Suppressor macrophage treated with lipopolysaccharide for 4 hours (primary cell): ENCODE results near the gene ZNF474.

Experiments used
- DNase-seq: peaks from one replicate; pipeline ENCODE4 v3.0.0-alpha.2; 2020

The ZNF474 gene

DNA sequence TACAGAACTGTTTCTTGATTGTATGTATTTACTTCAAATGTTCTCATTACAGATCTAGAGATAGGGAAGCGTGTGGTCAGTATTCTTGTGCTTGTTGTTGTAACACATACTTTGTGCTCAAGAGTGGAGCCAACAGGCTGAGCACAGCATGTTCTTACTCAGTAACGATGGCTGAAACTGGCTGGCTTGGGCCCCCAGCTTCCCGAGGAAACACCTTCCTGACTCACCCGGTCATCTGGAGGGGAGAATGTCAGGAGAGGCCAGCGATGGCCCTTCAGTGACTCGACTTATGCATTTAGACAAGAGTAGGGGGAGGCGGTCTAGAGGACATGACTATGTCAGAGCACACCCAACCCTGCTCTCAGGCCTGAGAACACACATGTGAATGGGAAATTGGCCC lies 25.6 kb downstream of the ZNF474 start:
- no peak for DNase-seq

DNA sequence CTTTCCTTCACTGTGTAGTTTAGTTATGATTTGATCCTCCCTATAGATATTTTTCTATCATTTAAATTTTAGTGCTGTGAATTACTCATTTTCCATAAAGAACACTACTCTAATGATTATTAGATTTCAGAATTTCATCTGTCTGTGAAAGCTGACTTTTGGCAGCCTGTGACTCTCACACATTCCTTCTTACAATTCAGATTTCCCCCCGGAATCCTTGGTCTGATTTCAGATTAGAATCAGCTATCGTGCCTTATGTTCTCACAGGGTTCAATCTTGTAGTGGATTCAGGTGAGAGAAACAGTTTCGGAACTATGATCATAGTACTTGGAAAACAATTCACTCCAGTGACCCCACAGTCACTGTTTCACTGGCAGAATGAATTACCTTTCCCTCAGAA lies 26.2 kb downstream of the ZNF474 start:
- no peak for DNase-seq

DNA sequence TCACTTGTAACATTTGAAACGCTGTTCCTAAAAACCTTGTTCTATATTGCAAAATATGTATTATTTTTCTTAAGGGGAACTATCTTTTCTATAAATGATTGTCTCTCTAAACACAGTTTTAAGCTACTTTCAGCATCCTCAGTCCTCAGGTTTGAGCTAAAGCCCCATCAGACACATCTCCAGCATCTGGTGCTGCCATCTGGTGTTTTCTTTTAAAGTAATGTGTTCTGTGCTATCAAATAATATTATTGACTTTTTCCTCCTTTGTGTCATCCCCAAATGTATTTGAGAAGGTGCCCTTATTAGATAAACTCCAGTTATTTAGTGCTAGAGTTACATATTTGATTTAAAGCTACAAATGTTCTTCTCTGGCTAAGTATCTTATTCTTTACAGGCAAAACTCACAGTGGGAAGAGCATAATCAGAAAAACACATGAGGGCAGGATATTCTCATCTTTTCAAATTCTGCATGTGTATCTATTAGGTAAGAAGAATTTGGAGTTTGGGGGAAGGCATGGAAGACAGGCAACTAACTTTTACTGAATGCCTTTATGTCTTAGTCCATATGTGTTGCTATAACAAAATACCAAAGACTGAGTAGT lies 27.5 kb downstream of the ZNF474 start:
- no peak for DNase-seq

DNA sequence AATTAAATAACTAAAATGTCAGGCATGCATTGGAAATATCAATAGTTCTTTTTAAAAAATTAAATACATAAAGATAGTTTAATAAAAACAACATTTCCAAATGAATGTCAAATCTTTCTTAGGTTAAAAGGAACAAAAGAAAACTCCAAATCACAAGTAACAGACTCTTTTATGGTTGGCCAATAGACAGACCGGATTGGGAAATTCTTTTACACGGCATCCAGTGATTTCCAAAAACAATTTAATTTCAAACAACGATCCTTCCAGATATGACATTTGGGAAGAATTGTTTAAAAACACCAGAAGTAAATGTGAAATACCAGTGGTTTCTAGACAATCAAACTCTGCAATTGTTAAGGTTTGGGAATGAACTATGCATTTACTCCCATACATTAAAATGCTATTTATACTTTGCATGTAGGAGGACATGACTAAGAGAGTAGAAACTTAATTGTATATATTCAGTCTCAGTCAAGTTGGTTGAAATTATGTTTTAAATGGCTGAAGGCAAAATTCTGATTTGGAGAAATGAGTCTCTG lies 32.8 kb downstream of the ZNF474 start:
- DNase-seq: no peak

DNA sequence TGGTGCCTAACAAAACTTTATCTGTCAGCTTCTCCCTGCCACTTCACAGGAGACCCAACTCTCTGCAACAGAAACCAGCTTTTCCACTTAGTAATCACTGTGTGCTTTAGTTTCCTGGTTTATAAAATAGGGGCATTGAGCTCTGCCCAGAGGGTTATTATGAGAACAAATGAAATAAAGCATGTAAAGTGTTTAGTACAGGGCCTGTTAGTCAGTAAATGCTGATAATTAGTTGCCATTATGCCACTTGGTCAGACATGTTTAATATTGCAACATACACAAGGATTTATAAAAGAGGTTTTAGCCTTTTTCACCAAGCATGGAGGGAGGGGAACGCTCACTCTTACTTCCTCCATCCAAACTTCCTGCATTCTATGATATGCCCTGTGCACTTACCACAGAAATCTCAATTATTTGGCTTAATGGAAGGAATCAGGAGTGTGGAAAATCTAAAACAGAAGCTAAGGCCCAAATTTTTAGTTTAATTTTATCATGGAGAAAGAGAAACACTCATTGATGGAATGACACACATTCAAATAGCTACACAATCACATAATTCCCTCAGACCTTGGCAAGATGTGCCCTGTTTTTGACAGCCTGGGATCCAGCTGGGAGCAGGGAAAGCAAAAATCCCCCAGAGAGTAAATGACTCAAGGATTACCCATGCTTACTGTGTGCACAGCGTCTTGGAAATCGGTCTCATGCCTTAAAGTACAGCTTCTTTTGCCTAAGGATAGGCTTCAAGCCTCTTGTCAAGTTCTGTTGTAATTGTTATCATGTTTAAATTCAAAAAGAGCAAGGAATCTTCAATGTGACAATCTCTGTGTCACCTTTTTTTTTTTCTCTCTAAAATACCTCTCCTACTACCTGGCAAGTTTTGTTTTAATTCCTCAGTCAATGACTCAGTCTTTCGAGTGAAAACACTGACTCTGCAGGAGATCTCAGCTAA lies 34.0 kb downstream of the ZNF474 start:
- no peak for DNase-seq

DNA sequence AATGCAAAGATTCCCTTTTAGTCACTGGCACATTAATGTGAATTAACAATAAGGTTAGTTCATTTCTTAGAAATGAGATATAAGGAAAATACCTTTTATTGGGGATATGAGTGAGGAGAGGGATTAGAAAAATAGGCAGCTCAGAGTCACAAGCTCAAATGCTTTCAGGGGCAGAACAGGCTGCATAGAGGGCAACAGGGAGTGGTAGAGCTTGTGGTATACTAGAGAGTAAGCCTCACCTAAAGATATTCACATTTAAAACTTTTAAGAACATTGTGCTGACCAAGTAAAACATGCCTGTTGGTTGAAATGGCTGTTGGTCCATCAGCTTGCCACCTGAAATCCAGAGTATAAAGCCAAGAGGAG lies 34.7 kb downstream of the ZNF474 start:
- no peak for DNase-seq

DNA sequence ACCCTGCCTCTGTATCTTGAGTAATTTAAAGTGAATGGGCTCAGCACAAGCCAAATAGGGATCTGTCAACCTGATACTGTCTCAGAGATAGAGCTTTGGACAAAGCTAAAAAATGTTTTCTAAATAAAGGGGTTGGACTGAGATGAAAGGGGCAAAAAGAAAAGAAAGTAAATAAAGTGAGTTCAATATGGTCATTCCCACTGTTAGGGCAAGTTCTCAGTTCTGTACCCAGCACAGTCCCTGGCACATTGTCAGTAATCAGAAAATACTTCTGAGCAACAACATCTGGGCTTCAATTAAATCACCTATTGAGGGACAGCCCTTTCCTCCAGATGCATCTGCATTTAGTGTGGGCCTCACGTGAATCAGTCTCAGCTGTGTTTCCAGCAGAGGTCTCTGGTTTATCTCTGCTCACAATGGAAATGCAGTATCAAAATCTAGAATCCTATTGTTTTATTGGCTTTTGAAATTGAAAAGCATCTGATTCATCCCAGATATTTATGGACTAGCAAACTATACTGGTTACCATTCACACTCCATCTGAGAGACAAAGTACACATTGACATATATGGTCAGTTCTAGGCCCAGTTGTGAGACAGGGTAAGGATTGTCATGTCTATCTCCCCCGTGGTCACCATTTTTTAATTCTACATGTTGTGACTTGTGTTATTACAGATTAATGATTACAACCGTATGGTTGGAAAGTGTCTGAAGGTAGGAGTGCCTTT lies 35.6 kb downstream of the ZNF474 start:
- DNase-seq: no peak

DNA sequence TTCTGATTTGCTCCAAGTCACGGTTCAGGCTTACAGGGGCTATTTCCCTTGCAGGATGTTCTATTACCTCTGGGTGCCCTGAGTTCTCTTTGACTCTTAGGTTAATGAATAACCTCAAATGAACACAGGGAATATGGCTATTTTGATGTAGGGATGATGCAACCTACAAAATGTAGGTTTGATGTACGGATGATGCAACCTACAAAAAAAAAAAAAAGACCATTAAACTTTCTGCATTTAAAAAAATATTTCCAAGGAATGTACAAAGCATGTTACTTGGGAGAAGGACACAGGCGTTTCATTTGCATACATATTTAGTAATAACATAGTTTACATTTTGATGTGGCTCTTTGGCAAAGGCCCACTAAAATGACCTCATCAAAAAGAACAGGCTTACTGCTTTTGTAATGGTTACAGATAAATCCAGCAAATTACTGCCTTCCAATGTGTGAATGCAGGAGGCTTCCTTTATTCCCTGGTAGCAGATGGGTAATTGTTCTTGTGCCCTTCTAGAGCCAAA lies 36.3 kb downstream of the ZNF474 start:
- no peak for DNase-seq

DNA sequence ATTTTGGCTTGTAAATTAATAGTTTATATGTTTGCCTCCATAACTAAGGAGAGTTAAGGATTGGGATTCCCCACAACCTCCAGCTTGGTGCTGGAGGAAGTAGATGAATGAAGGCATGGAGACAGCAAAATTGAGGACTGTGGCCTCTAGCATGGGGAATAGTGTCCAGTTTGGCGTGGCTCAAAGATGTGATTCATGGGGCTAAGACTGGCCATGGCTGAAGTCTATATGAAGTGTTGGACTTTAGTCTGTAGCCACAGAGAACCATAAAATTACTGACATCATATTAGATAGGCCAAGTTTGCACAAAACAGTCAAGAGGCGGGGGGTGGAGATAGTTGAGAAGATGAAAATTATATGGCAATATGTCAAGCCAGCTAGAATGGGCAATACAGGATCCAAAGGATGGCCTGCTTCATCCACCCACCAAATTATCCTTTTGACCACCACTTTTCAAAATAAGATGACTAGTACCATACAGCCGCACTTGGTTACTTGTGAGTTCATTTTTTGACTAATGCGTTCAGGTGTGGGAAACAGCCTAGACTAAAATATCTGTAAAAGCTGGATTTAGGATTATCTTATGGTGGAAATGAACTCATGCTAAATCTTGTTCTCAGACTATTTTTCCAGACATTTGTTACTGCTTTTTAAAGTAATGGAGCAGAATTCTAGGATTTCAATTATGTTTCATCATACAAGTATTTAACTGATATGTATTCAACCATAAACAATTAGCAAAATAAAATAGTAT lies 40.2 kb downstream of the ZNF474 start:
- DNase-seq: no peak

DNA sequence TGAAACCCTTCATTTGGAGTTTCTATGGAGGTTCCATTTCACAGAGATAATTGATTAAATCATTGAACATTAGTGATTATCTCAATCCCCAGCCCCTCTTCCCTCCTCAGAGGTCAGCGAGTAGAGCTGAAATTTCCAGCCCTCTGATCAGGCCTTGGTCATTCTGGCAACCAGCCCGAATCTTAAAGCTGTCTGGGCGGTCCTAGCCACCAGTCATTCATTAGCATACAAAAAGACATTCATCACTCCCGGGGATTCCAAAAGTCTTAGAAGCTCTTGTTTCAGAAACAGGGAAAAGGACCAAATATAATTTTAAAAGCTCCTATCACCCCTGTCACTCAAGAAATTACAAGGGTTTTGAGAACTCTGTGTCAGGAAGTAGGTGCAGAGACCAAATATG lies 41.3 kb downstream of the ZNF474 start:
- DNase-seq: no peak

DNA sequence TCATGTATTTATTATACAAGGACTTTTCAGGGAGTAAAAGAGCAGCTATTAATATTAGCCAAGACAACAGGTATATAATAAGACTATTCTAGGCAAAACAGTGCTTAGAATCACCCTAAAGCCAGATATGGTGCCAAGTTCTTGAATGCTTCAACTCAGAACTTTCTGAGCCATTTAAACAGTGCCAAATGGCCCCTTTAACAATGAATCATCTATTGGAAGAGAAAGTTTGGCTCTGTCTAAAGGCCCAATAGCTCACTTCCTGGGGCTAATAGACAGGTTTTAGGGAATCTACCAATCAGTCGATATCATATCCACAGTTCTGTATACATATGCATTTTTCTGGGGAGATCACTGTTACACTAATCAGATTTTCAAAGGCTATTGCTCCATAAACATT lies 42.9 kb downstream of the ZNF474 start:
- DNase-seq: no peak

DNA sequence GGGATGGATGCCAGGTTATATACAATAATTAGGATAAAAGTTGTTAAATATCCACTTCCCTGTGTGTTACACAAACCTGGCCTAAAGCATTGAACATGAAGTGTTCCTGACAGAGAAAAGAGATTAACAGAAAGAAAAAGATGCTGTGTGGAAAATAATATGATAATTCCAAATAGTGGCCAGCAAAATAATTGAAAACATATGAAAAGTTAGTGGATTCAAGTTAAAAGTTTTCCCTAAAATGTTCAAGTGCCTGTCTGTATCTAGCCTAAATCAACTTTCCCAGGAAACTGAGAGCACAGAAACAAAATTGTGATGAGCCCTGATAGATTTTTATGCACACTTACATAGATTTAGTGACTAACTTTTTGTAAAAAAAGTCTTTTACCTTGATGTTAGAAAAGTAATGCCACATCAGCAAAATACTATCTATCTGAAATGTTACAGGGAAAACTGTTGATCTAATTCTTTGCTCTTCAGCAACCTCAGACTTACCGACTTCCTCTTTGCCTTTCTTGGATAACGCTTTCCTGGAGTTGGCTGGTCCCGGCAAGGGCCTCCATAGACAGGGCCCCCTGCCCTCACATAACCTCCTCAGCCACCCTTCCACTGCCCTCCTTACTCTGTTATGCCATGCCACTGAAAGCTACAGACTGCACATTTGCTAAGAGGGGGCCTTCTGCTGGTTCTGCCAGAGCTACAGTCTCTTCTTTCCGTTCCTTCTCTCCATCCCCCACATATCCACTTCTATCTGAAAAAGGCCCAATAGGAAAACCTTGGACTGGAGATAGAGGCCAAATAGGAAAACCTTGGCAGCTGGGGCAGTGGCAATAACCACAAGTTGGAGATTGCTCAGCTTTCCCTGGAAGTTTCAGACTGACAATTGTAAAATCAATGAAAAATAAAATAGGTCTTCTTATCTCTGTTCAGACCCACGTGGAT lies 44.4 kb downstream of the ZNF474 start:
- no peak for DNase-seq

DNA sequence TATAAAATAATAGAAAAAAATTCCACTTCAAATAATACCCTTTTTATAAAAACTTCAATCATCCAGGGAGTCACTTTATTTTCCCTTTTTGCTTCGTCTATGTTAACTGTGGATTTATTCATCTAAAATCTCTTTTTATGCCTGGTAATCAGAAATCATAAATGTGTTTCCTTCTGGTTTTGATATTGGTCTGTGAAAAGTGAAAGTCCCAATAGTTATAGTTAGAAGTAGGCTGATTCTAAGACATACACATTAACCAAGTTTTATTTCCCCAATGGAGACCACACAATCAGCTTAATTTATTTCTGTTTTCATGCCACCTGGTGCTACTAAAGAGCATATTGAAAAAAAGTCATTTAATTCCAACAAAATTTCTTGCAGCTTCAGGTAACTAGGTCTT lies 45.7 kb downstream of the ZNF474 start:
- no peak for DNase-seq

DNA sequence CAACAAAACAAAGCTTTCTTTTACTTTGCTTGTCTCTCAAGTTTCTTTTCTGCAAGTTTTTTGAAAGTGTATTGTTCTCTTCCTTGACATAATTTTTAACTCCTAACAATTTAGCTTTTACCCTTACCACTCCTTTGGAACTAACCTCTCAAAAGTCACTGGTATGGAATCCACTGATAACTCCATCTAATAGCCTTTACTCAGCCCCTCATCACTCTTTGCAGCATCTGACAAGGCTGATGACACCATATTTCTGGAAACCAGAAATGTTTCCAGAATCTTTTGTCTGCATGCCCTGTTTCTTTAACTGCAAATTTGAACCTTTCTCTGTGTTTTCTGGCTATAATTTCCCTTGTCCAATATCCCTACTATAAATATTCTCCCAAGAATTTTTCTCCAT lies 46.5 kb downstream of the ZNF474 start:
- no peak for DNase-seq

DNA sequence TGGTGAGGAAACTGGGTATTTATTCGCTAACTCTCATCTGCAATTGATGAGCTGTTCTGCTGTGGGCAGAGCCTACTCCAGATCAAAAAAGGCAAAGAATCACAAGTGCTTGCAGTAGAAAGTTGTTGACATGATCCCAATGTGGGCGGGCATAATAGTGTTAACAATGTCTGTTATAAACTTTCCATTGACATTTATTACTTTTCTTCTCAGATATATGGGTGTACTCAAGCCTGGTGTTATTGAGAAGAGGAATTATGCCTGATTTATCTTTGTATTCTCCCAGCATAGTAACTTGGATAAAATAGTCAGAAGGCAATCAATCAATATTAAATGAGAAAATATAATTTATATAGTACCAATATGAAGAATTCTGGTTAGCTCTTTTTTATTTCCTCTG lies 47.8 kb downstream of the ZNF474 start:
- no peak for DNase-seq

DNA sequence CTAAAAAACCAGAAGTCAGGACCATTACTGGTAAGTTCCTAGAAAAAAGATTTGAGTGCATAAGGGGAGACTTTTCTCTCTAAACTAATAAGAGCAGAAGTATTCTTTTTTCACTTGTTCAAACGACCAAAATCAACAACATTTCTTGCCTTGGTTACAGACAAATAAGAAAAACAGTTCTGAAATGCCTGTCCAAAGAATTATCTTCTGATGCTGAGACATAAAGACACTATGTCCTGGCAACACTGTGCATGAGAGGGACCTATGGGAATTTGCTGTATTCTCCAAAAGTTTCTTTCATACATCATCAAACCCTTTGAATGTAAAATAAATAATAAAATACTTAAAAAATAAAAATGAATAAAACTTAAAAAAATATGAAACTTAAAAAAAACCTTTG lies 50.4 kb downstream of the ZNF474 start:
- no peak for DNase-seq

DNA sequence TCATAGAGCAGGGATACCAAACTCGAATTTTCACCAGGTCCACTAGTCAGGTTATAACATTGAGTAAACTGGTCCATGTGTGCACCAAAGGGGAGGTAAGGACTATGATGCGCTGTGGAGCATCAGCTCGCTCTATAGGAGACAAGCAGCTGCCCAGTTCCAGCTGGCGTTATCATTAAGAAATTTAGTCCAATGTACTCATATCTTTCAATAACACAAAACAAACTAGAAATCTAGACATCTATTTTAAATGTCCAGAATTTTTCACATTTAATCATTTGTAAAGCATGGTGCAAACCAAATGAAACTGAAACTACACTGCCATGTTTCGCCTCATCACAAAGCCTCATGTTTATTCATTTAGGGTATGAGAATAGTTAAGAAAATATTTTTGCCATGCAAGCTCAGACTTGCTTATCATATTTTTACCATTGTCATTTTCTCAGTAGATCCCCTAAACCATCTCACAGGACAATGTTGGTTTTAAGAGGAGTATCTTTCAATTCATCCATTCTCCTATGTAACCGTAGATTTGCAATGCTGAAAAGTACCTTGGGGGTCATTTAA lies 50.9 kb downstream of the ZNF474 start:
- no peak for DNase-seq

DNA sequence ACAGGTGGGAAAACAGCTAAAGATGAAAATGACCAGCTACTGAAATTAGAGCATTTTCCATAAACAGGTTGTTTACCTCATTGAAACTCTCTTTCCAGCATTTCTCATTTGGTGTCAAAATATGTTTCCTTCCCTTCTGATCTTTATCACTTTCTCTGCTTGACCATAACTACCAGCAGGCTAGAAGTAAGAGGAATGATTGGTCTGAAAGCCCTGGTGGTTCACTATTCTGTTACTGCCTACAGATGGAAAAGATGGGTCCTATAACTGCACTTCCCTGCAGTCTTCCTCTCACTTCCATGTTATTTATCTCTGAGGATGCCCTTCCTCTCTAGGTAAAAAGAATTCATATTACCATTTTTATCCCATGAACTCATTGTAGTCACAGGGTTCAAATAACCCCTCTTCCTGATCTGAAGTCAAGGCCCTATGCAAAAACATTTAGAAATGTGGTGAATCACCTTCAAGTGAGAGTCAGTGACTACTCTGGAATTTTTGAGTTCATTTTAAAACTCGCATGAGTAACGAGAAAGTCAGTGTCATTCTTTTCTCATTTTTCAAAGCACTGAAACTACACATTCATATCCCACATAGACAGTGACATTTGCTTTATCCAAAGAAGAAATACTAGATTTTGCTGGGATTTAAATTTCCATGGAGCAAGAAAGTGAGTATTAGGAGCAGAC lies 51.7 kb downstream of the ZNF474 start:
- peak; percentile 26 for DNase-seq

DNA sequence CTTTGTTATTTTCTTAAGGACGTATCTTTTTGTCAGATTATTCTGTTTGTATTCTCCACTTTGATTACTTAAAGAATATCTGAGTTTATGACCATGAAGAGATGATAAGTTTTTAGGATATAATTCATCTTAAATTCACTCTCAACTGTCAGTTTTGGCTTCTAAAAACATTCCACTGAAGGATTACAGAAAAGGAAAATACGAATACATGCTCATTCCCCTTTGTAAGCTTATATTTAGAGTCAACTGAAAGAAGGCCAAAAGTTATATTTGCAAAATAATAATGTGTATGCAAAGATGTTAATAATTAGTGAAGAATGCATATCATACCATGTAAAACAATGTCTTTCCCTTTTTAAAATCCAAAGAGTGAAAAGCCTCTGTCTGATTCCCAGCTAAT lies 52.5 kb downstream of the ZNF474 start:
- DNase-seq: no peak

DNA sequence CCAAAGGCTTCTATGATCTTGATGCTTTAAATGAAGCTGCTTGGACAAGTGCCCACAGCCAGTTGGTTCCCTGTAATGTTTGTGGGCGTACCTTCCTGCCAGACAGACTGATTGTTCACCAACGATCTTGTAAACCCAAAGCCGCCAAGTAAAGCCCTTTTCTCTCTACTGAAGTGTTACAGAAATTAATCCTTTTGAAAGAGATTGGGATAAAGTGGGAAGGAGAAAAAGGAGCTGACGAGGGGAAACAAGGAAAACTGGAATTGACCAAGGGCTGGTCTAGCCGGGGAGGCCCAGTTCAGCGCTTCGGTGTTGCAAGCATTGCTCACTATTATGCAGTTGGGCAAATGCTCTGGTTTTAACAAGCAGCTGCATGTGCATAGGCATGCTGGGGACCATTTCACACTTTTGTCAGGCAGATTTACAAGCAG lies 53.2 kb downstream of the ZNF474 start:
- no peak for DNase-seq
